Nephron (organoid): ENCODE data around the gene RIC3.

Experiments
- H3K27ac Mint-ChIP-seq, 3 experiments: 2 replicates each; pipeline ENCODE4 v1.8.0; 2020; ENCODE audit warnings: mixed read lengths in 3 of 3, mild to moderate bottlenecking in 2 of 3, moderate library complexity in 1 of 3
- H3K27me3 Mint-ChIP-seq: 2 replicates; pipeline ENCODE4 v1.8.0; 2021; ENCODE audit warnings: low read depth, mild to moderate bottlenecking, moderate library complexity, mixed read lengths
- H3K36me3 Mint-ChIP-seq: 2 replicates; pipeline ENCODE4 v1.8.0; 2020; ENCODE audit warnings: low read depth, mixed read lengths
- H3K4me1 Mint-ChIP-seq: 2 replicates; pipeline ENCODE4 v1.8.0; 2020; ENCODE audit warnings: mixed read lengths
- H3K4me3 Mint-ChIP-seq, 3 experiments: 2 replicates each; pipeline ENCODE4 v1.8.0; 2020; ENCODE audit warnings: mild to moderate bottlenecking in 3 of 3, mixed read lengths in 3 of 3, moderate library complexity in 2 of 3
- H3K9me3 Mint-ChIP-seq: 2 replicates; pipeline ENCODE4 v1.8.0; 2020; ENCODE audit warnings: mixed read lengths
- TF ChIP-seq, protein P1 (sequence below), 3 experiments: fragments of 200-600 bp; sonication (generic); IDR thresholded peaks; one replicate each; pipeline ENCODE4 v1.5.0; 2021; ENCODE audit warnings: antibody characterized with exemption in 3 of 3; ENCODE audit not compliant: unreplicated experiment in 3 of 3

Gene RIC3

GRCh38 chr11:8100605-8101004, 68.2 kb downstream of the RIC3 start:
- H3K27me3 Mint-ChIP-seq: no peaks in the 10 kb centered on the region
- peaks cover 10% of the 10 kb centered on the region for H3K36me3 Mint-ChIP-seq
- H3K9me3 Mint-ChIP-seq: no peaks in the 10 kb centered on the region
- TF ChIP-seq, protein P1, sequence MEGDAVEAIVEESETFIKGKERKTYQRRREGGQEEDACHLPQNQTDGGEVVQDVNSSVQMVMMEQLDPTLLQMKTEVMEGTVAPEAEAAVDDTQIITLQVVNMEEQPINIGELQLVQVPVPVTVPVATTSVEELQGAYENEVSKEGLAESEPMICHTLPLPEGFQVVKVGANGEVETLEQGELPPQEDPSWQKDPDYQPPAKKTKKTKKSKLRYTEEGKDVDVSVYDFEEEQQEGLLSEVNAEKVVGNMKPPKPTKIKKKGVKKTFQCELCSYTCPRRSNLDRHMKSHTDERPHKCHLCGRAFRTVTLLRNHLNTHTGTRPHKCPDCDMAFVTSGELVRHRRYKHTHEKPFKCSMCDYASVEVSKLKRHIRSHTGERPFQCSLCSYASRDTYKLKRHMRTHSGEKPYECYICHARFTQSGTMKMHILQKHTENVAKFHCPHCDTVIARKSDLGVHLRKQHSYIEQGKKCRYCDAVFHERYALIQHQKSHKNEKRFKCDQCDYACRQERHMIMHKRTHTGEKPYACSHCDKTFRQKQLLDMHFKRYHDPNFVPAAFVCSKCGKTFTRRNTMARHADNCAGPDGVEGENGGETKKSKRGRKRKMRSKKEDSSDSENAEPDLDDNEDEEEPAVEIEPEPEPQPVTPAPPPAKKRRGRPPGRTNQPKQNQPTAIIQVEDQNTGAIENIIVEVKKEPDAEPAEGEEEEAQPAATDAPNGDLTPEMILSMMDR (IDR thresholded peaks at IDR 0.05; ENCODE audit: unreplicated experiment in 3 of 3): no peak
- peaks cover 4% of the 10 kb centered on the region for H3K4me1 Mint-ChIP-seq
- H3K27ac Mint-ChIP-seq: no peak overlapping the region
- H3K4me3 Mint-ChIP-seq: no peak overlapping the region

DNA sequence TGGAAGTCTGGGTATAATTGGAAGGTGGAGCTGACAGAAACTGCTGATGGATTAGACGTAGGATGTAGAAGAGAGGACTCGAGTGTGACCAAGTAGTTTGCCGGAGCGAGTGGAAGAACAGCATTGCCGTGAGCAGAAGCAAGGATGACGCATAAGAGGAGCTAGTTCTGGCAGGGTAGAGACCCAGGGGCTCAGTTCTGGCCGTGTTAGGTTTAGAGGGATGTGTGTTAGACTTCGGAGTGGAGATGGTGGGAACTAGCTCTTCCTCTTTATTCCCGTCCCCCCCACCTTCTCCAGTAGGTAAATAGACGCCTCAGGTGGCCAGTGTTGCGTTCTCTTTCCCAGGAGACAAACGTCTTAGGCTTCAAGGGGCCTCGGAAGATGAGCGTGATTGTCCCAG, 68.7 kb downstream of the RIC3 start:
- H3K27ac Mint-ChIP-seq: no peak overlapping the region
- H3K9me3 Mint-ChIP-seq: no peaks in the 10 kb centered on the region
- peaks cover 10% of the 10 kb centered on the region for H3K36me3 Mint-ChIP-seq
- no peak overlapping the region for H3K4me3 Mint-ChIP-seq
- H3K4me1 Mint-ChIP-seq: peaks cover 4% of the 10 kb centered on the region
- no peaks in the 10 kb centered on the region for H3K27me3 Mint-ChIP-seq
- TF ChIP-seq, protein P1 (IDR thresholded peaks at IDR 0.05; ENCODE audit: unreplicated experiment in 3 of 3): no peak

- H3K36me3 Mint-ChIP-seq: peaks cover 10% of the 10 kb centered on the region
- no peak overlapping the region for H3K27ac Mint-ChIP-seq
- no peak overlapping the region for H3K4me3 Mint-ChIP-seq
- peaks cover 4% of the 10 kb centered on the region for H3K4me1 Mint-ChIP-seq
- no peaks in the 10 kb centered on the region for H3K9me3 Mint-ChIP-seq
- no peaks in the 10 kb centered on the region for H3K27me3 Mint-ChIP-seq
- TF ChIP-seq, protein P1 (IDR thresholded peaks at IDR 0.05; ENCODE audit: unreplicated experiment in 3 of 3): peak; percentile 76 to 82 (median 82)
These were observed 69.4 kb downstream of the RIC3 start for GRCh38 chr11:8099291-8099899.

- Mint-ChIP-seq H3K27ac (no peak overlapping the region), H3K36me3 (peaks cover 10% of the 10 kb centered on the region), H3K27me3 (no peaks in the 10 kb centered on the region), H3K4me3 (no peak overlapping the region), H3K9me3 (no peaks in the 10 kb centered on the region), H3K4me1 (peaks cover 4% of the 10 kb centered on the region)
- TF ChIP-seq, protein P1 (IDR thresholded peaks at IDR 0.05; ENCODE audit: unreplicated experiment in 3 of 3): no peak
These were observed 69.9 kb downstream of the RIC3 start for GRCh38 chr11:8098879-8099278.

- H3K4me1 Mint-ChIP-seq: peaks cover 4% of the 10 kb centered on the region
- H3K27ac Mint-ChIP-seq: no peak overlapping the region
- peaks cover 14% of the 10 kb centered on the region for H3K36me3 Mint-ChIP-seq
- no peaks in the 10 kb centered on the region for H3K9me3 Mint-ChIP-seq
- H3K4me3 Mint-ChIP-seq: no peak overlapping the region
- no peaks in the 10 kb centered on the region for H3K27me3 Mint-ChIP-seq
- TF ChIP-seq, protein P1 (IDR thresholded peaks at IDR 0.05; ENCODE audit: unreplicated experiment in 3 of 3): no peak
These were observed 70.5 kb downstream of the RIC3 start for GRCh38 chr11:8098361-8098760.

- H3K27ac Mint-ChIP-seq: no peak overlapping the region
- H3K4me3 Mint-ChIP-seq: no peak overlapping the region
- H3K9me3 Mint-ChIP-seq: no peaks in the 10 kb centered on the region
- no peaks in the 10 kb centered on the region for H3K27me3 Mint-ChIP-seq
- H3K36me3 Mint-ChIP-seq: peaks cover 14% of the 10 kb centered on the region
- TF ChIP-seq, protein P1 (IDR thresholded peaks at IDR 0.05; ENCODE audit: unreplicated experiment in 3 of 3): no peak
- peaks cover 5% of the 10 kb centered on the region for H3K4me1 Mint-ChIP-seq
These were observed 70.9 kb downstream of the RIC3 start for GRCh38 chr11:8097926-8098325.
